Mesendoderm (in vitro differentiated cells): ENCODE measurements around the gene HOXA11.

Source experiments
- DNase-seq: peaks from one replicate; pipeline ENCODE4 v3.0.0; 2013
- H2AK5ac ChIP-seq: 2 replicates; pipeline ENCODE4 v1.6.1; 2013; ENCODE audit warnings: low read length, inconsistent platforms
- H2BK120ac ChIP-seq: 2 replicates; pipeline ENCODE4 v1.6.1; 2013; ENCODE audit warnings: low read depth, mild to moderate bottlenecking, low read length, moderate library complexity, mixed read lengths
- H2BK15ac ChIP-seq: replicated peaks from 2 replicates; pipeline ENCODE4 v1.6.1; 2013; ENCODE audit warnings: low read depth, mild to moderate bottlenecking, moderate library complexity
- H2BK5ac ChIP-seq: 2 replicates; pipeline ENCODE4 v1.6.1; 2013; ENCODE audit warnings: low read length, inconsistent platforms
- H3K18ac ChIP-seq: 2 replicates; pipeline ENCODE4 v1.6.1; 2013; ENCODE audit warnings: mild to moderate bottlenecking, low read length, mixed read lengths
- H3K23ac ChIP-seq: one replicate; pipeline ENCODE4 v1.6.1; 2013; ENCODE audit warnings: low read length
- H3K27ac ChIP-seq: 2 replicates; pipeline ENCODE4 v1.5.1; 2013; ENCODE audit warnings: low read depth, mild to moderate bottlenecking, inconsistent platforms, low read length, moderate library complexity
- H3K27me3 ChIP-seq: 2 replicates; pipeline ENCODE4 v1.6.1; 2013; ENCODE audit warnings: low read length, control low read depth, mild to moderate bottlenecking, inconsistent platforms; ENCODE audit not compliant: insufficient read depth, poor library complexity
- H3K36me3 ChIP-seq: 2 replicates; pipeline ENCODE4 v1.6.1; 2013; ENCODE audit warnings: low read length, inconsistent platforms; ENCODE audit not compliant: control insufficient read depth, insufficient read depth
- H3K4ac ChIP-seq: one replicate; pipeline ENCODE4 v1.6.1; 2013; ENCODE audit warnings: low read depth, mild to moderate bottlenecking, low read length, moderate library complexity
- H3K4me1 ChIP-seq: 2 replicates; pipeline ENCODE4 v1.6.1; 2013; ENCODE audit warnings: low read depth, low read length, inconsistent platforms; ENCODE audit not compliant: control insufficient read depth
- H3K4me2 ChIP-seq: 2 replicates; pipeline ENCODE4 v1.6.1; 2013; ENCODE audit warnings: low read length
- H3K4me3 ChIP-seq: 2 replicates; pipeline ENCODE4 v1.5.1; 2013; ENCODE audit warnings: mild to moderate bottlenecking, low read length
- H3K56ac ChIP-seq: one replicate; pipeline ENCODE4 v1.6.1; 2013; ENCODE audit warnings: low read length
- H3K79me1 ChIP-seq: 2 replicates; pipeline ENCODE4 v1.6.1; 2013; ENCODE audit warnings: low read length, inconsistent platforms
- H3K79me2 ChIP-seq: 2 replicates; pipeline ENCODE4 v1.6.1; 2013; ENCODE audit warnings: mild to moderate bottlenecking, low read length; ENCODE audit not compliant: control insufficient read depth, insufficient read depth
- H3K9ac ChIP-seq: 2 replicates; pipeline ENCODE4 v1.6.1; 2013; ENCODE audit warnings: low read length, inconsistent platforms
- H4K5ac ChIP-seq: one replicate; pipeline ENCODE4 v1.6.1; 2013; ENCODE audit warnings: low read length
- H4K8ac ChIP-seq: one replicate; pipeline ENCODE4 v1.6.1; 2013; ENCODE audit warnings: low read depth, mild to moderate bottlenecking, control low read depth, low read length, moderate library complexity
- WGBS: extraction: QIAGEN DNeasy Blood & Tissue Kit; methylation state at CpG from one replicate; pipeline ENCODE4 v1.1.7; 2013; ENCODE audit warnings: low lambda C conversion rate, missing lambda C conversion rate; ENCODE audit not compliant: insufficient coverage; ENCODE audit errors: extremely low coverage; 5-methylcytosine and 5-hydroxymethylcytosine counted together

The HOXA11 gene

DNA sequence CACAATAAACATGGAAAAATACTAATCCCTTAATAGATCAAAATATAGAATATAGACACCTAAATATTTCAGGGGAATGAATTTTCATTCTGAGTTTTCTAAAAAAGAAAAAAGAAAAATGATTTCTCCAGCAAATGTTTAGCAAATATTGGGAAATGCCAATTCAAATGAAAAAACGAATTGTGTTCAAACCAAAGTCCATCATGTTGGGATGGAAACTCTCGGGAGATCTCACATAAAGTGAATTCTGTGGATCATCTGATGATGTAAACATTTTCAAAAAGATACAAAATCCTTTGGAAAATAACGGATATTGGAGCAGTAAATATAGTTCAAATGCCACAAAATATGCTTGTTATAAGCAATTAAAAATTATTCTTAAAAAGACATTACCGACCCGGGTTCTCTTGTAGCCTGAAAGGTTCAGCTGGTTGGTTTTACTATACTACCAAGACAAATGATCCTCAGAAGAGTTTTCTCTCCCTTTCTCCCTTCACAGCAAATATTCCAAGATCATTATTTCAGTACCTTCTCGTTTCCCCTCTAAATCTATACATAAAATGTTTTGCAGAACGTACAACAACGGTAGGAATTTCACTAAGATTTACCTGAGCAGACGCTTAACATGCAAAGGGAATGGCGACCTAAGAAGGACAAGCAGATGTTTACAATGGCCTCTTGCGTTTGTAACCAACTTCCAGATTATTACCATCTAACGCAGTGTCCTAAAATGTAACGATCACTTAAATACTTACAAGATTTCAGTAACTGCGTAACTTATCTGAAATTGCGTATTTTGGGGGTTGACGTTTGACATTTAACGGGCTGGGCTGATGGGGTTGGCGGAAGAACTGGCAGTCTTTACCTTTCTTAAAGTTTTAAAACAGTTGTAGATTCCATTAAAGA lies 12.4 kb upstream of the HOXA11 start:
- Histone ChIP-seq H3K36me3 (no peaks in the 10 kb centered on the region), H2BK5ac (no peak overlapping the region), H2BK15ac (no peak overlapping the region), H2BK120ac (no peak overlapping the region), H3K56ac (no peak overlapping the region), H3K79me1 (no peaks in the 10 kb centered on the region), H3K27ac (no peak overlapping the region), H3K9ac (no peak overlapping the region), H3K27me3 (peaks cover 60% of the 10 kb centered on the region), H4K8ac (no peak overlapping the region), H2AK5ac (no peak overlapping the region), H4K5ac (no peak overlapping the region), H3K18ac (no peak overlapping the region), H3K4me1 (peaks cover 3% of the 10 kb centered on the region), H3K79me2 (no peaks in the 10 kb centered on the region), H3K4me3 (no peak overlapping the region), H3K4ac (no peak overlapping the region), H3K23ac (no peak overlapping the region), H3K4me2 (no peak overlapping the region)
- no CpG with 5 or more reads among the region's 18 CpGs for WGBS
- no peak for DNase-seq

DNA sequence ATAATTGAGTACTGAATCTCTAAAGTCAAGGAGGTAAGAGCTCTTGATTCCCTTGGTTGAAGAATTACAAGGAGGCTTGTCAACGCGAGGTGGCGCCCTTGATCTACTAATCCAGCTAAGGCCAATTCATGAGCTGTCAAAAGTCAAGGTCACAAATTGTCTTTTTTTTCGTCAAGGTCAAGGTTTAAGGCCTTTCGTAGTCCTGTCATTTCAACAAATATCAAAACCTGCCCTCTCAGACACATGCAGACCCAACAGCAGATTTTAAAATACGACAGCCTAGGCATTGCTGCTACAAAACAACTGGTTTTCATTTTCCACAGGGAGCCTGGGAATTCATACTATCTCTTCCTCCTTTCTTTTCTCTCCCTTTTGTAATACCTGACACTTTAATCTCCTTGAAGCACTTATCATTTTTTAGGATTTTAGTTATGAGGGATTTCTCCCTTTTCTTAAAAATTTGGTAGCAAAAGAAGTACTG lies 11.3 kb upstream of the HOXA11 start:
- Histone ChIP-seq H3K4ac (no peak overlapping the region), H3K18ac (no peak overlapping the region), H2BK5ac (no peak overlapping the region), H3K27me3 (peaks cover 60% of the 10 kb centered on the region), H3K4me2 (no peak overlapping the region), H3K27ac (no peak overlapping the region), H3K23ac (no peak overlapping the region), H3K36me3 (no peaks in the 10 kb centered on the region), H4K8ac (no peak overlapping the region), H2AK5ac (no peak overlapping the region), H3K9ac (no peak overlapping the region), H2BK15ac (no peak overlapping the region), H3K4me1 (peaks cover 3% of the 10 kb centered on the region), H3K79me1 (no peaks in the 10 kb centered on the region), H3K79me2 (no peaks in the 10 kb centered on the region), H4K5ac (no peak overlapping the region), H2BK120ac (no peak overlapping the region), H3K4me3 (no peak overlapping the region), H3K56ac (no peak overlapping the region)
- peak; percentile 83 for DNase-seq
- WGBS: no CpG with 5 or more reads among the region's 6 CpGs

DNA sequence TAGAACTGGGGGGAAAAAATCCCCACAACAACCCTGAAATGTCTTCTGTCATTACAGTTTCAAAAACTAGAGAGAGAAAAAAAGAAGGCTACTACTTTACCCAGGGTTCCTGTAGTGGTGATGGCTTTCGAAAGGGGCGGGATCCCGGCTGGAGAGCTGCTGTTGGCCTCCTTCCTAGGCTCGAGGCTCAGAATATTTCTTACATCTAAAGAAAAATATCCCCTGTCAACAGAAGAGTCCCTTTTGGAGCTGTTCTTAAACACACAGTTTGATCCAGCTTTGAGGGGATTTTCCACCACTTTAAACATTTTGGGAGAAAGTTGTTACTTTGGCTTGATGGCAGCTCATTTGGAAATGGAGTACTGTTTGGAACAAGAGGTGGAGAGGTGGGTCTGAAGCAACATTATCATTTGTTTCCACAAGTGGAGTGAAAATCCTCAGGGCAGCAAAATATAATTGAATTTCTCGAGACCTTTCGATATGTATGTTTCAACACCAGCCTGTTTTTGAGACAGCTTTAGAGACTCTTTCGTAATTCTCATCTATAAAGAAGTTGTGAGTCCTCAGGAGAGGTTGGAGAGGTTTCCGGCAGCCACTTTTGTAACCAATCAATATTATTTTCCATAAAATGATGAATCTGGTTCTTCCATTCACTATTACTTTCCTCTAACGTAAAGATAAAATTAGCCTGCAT lies 9.8 kb upstream of the HOXA11 start:
- Histone ChIP-seq H3K4me3 (no peak overlapping the region), H3K79me1 (no peaks in the 10 kb centered on the region), H3K18ac (no peak overlapping the region), H3K36me3 (no peaks in the 10 kb centered on the region), H4K5ac (no peak overlapping the region), H4K8ac (no peak overlapping the region), H2BK15ac (no peak overlapping the region), H3K9ac (no peak overlapping the region), H3K4ac (no peak overlapping the region), H3K23ac (no peak overlapping the region), H3K56ac (no peak overlapping the region), H3K27me3 (peaks cover 63% of the 10 kb centered on the region), H3K4me2 (no peak overlapping the region), H2AK5ac (no peak overlapping the region), H3K27ac (no peak overlapping the region), H2BK120ac (no peak overlapping the region), H2BK5ac (no peak overlapping the region), H3K4me1 (no peaks in the 10 kb centered on the region), H3K79me2 (no peaks in the 10 kb centered on the region)
- WGBS: 100% methylated on average over 1 of the region's 9 CpGs
- no peak for DNase-seq

DNA sequence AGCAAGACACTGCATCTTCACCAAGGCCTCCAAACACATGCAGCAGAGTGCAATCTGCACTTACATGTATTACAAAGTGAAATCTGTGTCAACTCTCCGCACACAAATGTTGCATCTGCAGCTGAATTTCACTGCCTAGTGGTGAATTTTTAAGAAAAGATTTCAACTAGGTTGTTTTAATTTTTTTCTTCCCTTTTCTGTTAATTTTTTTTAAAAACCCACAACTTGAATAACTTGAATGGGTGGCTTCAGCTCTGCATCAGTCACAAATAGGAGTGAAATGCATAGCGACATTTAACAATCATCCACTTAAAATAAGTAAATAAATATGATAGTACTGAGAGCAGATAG lies 8.9 kb upstream of the HOXA11 start:
- Histone ChIP-seq H3K56ac (no peak overlapping the region), H3K4me2 (no peak overlapping the region), H3K27ac (no peak overlapping the region), H2AK5ac (no peak overlapping the region), H3K4me1 (no peaks in the 10 kb centered on the region), H3K79me2 (no peaks in the 10 kb centered on the region), H4K8ac (no peak overlapping the region), H3K9ac (no peak overlapping the region), H3K4me3 (no peak overlapping the region), H4K5ac (no peak overlapping the region), H2BK15ac (no peak overlapping the region), H2BK120ac (no peak overlapping the region), H3K18ac (no peak overlapping the region), H3K36me3 (no peaks in the 10 kb centered on the region), H3K27me3 (peaks cover 69% of the 10 kb centered on the region), H2BK5ac (no peak overlapping the region), H3K23ac (no peak overlapping the region), H3K79me1 (no peaks in the 10 kb centered on the region), H3K4ac (no peak overlapping the region)
- no peak for DNase-seq
- WGBS: no CpG with 5 or more reads among the region's 2 CpGs

DNA sequence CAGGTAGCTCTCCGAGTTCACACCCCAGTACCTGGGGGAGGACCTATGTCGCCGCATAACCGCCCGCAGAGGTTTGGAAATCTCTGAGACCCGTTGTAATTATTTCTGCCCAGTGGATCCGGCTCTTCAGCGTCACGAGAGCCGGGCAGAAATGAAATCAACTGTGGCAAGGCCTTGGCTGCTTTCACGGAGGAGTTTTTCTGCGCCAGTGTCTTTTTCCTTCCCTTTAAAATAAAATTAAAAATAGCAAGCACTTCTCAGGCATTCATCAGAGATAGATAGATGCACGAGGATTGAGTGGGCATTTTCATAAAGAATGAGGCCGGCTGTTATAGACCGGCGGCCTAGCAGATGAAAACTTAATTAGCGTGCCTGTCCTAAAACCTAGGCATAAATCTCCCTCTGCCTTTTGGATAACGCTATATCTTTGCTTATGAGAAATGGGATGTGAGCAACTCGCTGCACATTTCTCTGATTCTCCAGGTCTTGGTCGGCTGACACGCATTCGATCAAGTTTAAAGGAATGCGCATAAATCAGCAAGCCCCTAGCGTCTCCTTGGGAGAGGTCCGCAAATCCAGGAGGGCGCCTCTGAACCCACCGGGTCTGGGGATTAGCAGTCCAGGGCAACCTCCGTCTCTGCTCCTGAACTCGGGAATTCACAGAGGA lies 8.4 kb upstream of the HOXA11 start:
- DNase-seq: no peak
- H3K4me1 ChIP-seq: no peaks in the 10 kb centered on the region
- no peaks in the 10 kb centered on the region for H3K79me2 ChIP-seq
- no peak overlapping the region for H3K9ac ChIP-seq
- WGBS: no CpG with 5 or more reads among the region's 29 CpGs
- H3K18ac ChIP-seq: no peak overlapping the region
- H2BK120ac ChIP-seq: no peak overlapping the region
- H3K27me3 ChIP-seq: peaks cover 68% of the 10 kb centered on the region
- H3K4me2 ChIP-seq: no peak overlapping the region
- H3K4me3 ChIP-seq: no peak overlapping the region
- H3K27ac ChIP-seq: no peak overlapping the region
- no peak overlapping the region for H2AK5ac ChIP-seq
- no peak overlapping the region for H3K4ac ChIP-seq
- H4K8ac ChIP-seq: no peak overlapping the region
- no peak overlapping the region for H3K56ac ChIP-seq
- no peak overlapping the region for H2BK5ac ChIP-seq
- no peak overlapping the region for H4K5ac ChIP-seq
- H3K36me3 ChIP-seq: no peaks in the 10 kb centered on the region
- no peak overlapping the region for H2BK15ac ChIP-seq
- H3K79me1 ChIP-seq: no peaks in the 10 kb centered on the region
- H3K23ac ChIP-seq: no peak overlapping the region
